AG04449 (cell line): ENCODE results near the gene POLE.

Source experiments
- CTCF ChIA-PET: fragments of 350-600 bp; formaldehyde crosslinking; extraction: SDS; loops from one replicate; lab custom pipeline; 2021; ENCODE audit warnings: antibody characterized with exemption; lab: Yijun Ruan, JAX
- POLR2A ChIA-PET: fragments of 400-600, 350-600 bp; formaldehyde crosslinking; extraction: SDS; loops from one replicate; lab custom pipeline; 2020; ENCODE audit warnings: antibody characterized with exemption, inconsistent platforms; lab: Yijun Ruan, JAX
- DNase-seq: peaks from one replicate; pipeline ENCODE4 v3.0.0-alpha.2; 2010; ENCODE audit warnings: low read depth, low spot score
- H3K4me3 ChIP-seq: 2 replicates; pipeline ENCODE4 v1.5.1; 2011; ENCODE audit warnings: low read depth, mild to moderate bottlenecking, control low read depth, low read length
- TF ChIP-seq, protein P1 (sequence below): IDR thresholded peaks from one replicate; pipeline ENCODE4 v1.5.1; 2011; ENCODE audit warnings: mild to moderate bottlenecking, moderate library complexity, low read length, control low read depth, inconsistent platforms; ENCODE audit not compliant: insufficient read depth; ENCODE audit errors: missing control alignments

POLE gene

DNA sequence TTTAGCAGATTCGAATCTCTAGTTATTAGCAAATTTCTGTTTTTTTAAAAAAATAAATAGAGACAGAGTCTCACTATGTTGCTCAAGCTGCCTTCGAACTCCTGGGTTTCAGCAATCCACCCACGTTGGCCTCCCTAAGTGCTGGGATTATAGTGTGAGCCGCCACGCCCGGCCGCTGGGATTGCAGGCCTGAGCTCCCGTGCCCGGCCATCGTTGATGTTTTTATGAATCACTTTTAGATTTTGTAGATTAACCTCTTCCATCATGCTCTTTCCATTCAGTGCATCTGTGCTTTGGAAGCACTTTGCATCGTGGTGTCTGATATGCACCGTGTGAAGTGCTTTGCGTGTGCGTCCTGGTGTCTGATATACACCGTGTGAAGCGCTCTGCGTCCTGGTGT, 44.4 kb upstream of the POLE start:
- ChIA-PET CTCF (interaction anchor here (1.0 kb wide), 1 partner anchor 13 kb away, joined by 3 read pairs; no protein-coding TSS in a partner anchor), POLR2A (no interaction called here)
- TF ChIP-seq, protein P1, sequence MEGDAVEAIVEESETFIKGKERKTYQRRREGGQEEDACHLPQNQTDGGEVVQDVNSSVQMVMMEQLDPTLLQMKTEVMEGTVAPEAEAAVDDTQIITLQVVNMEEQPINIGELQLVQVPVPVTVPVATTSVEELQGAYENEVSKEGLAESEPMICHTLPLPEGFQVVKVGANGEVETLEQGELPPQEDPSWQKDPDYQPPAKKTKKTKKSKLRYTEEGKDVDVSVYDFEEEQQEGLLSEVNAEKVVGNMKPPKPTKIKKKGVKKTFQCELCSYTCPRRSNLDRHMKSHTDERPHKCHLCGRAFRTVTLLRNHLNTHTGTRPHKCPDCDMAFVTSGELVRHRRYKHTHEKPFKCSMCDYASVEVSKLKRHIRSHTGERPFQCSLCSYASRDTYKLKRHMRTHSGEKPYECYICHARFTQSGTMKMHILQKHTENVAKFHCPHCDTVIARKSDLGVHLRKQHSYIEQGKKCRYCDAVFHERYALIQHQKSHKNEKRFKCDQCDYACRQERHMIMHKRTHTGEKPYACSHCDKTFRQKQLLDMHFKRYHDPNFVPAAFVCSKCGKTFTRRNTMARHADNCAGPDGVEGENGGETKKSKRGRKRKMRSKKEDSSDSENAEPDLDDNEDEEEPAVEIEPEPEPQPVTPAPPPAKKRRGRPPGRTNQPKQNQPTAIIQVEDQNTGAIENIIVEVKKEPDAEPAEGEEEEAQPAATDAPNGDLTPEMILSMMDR, result no peak
- H3K4me3 ChIP-seq, result no peak overlapping the region
- no peak for DNase-seq

DNA sequence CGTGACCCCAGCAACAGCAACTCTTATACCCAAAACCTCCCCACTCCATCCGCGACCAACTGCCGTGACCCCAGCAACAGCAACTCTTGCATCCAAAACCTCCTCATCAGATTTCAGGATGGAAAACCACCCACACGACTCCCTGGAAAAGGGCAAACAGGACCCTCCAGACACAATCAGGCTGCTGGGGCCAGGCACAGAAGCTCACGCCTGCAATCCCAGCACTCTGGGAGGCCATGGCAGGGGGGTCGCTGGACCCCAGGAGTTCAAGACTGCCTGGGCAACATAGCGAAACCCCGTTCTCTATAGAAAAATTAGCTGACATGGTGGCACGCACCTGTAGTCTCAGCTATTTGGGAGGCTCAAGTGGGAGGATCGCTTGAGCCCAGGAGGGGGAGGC, 43.2 kb upstream of the POLE start:
- no peak for DNase-seq
- POLR2A ChIA-PET, result interaction anchor here (0.5 kb wide), 1 partner anchor 26 kb away, joined by 3 read pairs; no protein-coding TSS in a partner anchor
- no peak overlapping the region for H3K4me3 ChIP-seq
- CTCF ChIA-PET, result interaction anchor here (1.0 kb wide), 1 partner anchor 14 kb away, joined by 3 read pairs; no protein-coding TSS in a partner anchor
- TF ChIP-seq, protein P1, result no peak

DNA sequence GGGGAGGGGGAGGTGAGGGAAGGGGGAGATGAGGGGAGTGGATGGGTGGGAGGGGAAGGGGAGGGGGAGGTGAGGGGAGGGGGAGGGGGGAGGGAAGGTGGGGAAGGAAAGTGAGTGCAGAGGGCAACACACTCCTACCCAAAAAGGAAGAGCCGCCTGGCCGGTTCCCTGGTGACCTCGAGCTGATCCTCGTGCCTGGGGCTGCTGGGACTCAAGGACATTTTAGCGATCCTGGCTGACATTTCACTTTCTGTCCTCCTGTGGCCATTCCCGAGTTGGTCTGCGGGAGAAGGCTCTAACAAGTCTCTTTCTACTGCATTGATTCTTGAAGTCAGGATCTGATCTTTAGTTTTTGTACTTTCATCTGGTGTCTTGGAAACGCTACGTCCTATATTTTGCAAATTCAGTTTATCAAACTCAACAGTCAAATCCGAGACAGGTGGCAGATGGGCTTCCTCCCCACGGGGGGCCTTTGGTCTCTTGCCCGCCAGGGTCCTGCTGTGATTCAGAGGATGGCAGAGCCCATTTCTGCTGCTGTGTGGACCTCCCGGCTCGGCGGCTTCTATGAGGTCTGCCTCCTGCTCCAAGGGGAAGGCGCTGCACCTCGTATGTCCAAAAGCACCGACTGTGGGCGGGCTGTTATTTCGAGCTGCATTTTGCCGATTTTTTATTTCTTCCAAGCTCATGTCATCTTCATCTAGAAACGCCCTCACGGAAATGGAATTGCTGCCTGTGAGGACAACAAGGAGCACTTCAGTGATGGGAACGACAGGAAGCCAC, 42.6 kb upstream of the POLE start:
- ChIA-PET CTCF (no interaction called here), POLR2A (interaction anchor here (0.5 kb wide), 1 partner anchor 27 kb away, joined by 3 read pairs; no protein-coding TSS in a partner anchor)
- no peak for DNase-seq

DNA sequence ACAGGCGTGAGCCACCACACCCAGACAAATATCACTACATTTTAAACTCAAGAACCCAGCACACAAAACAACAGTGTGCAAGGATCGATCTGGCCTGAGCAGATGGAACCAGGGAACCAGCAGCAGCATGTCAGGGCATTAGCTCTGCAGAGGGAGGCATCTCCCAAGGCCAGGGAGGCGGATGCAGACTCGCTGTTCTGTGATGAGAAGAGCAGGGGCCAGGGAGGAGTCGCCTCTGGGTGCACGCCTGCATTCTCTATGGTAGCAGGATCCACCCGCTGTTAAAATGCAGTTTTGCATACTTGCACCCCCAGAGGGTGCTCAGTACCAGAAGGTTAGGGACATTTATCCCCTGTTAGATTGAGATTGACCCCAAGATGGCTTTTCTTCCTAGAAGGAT, 41.4 kb upstream of the POLE start:
- DNase-seq, result no peak
- CTCF ChIA-PET, result no interaction called here
- no peak overlapping the region for H3K4me3 ChIP-seq
- POLR2A ChIA-PET, result no interaction called here
- TF ChIP-seq, protein P1, result no peak

More for the DNA sequence above, 42.6 kb upstream of the POLE start:
- TF ChIP-seq, protein P1, result no peak
- no peak overlapping the region for H3K4me3 ChIP-seq

DNA sequence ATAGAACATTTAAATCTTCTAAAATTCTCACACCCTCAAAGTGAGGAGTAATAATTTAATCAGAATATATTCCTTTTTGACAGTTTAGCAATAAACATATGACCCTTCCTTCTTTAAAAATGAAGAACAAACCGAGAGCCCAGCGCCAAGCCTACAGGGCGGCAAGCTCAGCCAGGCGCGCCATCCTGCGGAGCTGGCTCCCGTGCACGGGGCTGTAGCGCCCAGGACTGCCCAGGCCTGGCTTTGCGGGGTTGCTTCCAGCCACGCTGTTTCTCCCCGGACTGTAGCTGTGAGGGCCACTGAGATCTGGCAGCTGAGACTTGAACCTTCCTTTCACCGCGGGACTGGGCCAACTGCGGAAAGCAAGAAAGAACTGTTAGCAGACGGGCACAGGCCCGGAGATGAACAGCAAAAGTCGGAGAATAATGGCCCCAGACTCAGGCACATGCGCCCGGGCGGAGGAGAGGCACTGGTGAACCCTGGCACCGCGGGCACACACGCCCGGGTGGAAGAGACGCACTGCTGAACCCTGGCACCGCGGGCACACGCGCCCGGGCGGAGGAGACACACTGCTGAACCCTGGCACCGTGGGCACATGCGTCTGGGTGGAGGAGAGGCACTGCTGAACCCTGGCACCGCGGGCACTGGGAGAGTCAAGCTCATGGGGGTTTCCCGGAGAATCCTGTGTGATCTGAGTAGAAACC, 40.1 kb upstream of the POLE start:
- POLR2A ChIA-PET, result no interaction called here
- CTCF ChIA-PET, result no interaction called here

More for the DNA sequence above, 40.1 kb upstream of the POLE start:
- no peak overlapping the region for H3K4me3 ChIP-seq
- no peak for DNase-seq
- TF ChIP-seq, protein P1, result no peak
